Neural cell (in vitro differentiated cells): Measurements from ENCODE around the gene PRCC. TPM values are rescaled to one million over a fixed set of nuclear protein-coding genes. Genes with fewer than 3 reads are reported as not detected.

Source experiments
- H2AFZ ChIP-seq: fragments of 200-600, 300-800 bp; sonication (generic), shearing (Covaris generic); 2 replicates; pipeline ENCODE4 v1.6.0; 2014; ENCODE audit warnings: low read depth, mild to moderate bottlenecking, antibody characterized with exemption, low read length, moderate library complexity
- H3F3A ChIP-seq: fragments of 200-600 bp; shearing (Covaris generic); 2 replicates; pipeline ENCODE4 v1.6.1; 2016; ENCODE audit warnings: mild to moderate bottlenecking, moderate library complexity, mixed read lengths, antibody characterized with exemption, low read length; ENCODE audit not compliant: insufficient read depth, poor library complexity, severe bottlenecking
- H3K27ac ChIP-seq: fragments of 200-600, 300-800 bp; sonication (generic), shearing (Covaris generic); 2 replicates; pipeline ENCODE4 v1.5.1; 2014; ENCODE audit warnings: mild to moderate bottlenecking, low read length, moderate library complexity
- H3K27me3 ChIP-seq: fragments of 300-800, 200-600 bp; sonication (generic), shearing (Covaris generic); 2 replicates; pipeline ENCODE4 v1.6.0; 2014; ENCODE audit warnings: mild to moderate bottlenecking, low read depth, low read length, moderate library complexity; ENCODE audit not compliant: insufficient read depth
- H3K36me3 ChIP-seq: fragments of 300-800, 200-600 bp; sonication (generic), shearing (Covaris generic); 2 replicates; pipeline ENCODE4 v1.5.1; 2014; ENCODE audit warnings: mild to moderate bottlenecking, antibody characterized with exemption, low read length, moderate library complexity; ENCODE audit not compliant: insufficient read depth
- H3K4me2 ChIP-seq: fragments of 300-800, 200-600 bp; sonication (generic), shearing (Covaris generic); 2 replicates; pipeline ENCODE4 v1.6.0; 2014; ENCODE audit warnings: mild to moderate bottlenecking, low read length
- H3K4me3 ChIP-seq: fragments of 300-800, 200-600 bp; sonication (generic), shearing (Covaris generic); 2 replicates; pipeline ENCODE4 v1.5.1; 2014; ENCODE audit warnings: mild to moderate bottlenecking, low read length, moderate library complexity
- H3K79me2 ChIP-seq: fragments of 200-600 bp; shearing (Covaris generic); replicated peaks from 2 replicates; pipeline ENCODE4 v1.6.0; 2014; ENCODE audit warnings: mild to moderate bottlenecking, low read length, moderate library complexity; ENCODE audit not compliant: insufficient read depth
- H3K9ac ChIP-seq: fragments of 300-800, 200-600 bp; sonication (generic), shearing (Covaris generic); 2 replicates; pipeline ENCODE4 v1.6.1; 2016; ENCODE audit warnings: mild to moderate bottlenecking, low read length, mixed read lengths
- H3K9me2 ChIP-seq: fragments of 200-600 bp; shearing (Covaris generic); 2 replicates; pipeline ENCODE4 v1.6.1; 2016; ENCODE audit warnings: mild to moderate bottlenecking, low read length, mixed read lengths; ENCODE audit not compliant: insufficient read depth
- H3K9me3 ChIP-seq: fragments of 200-600, 300-800 bp; sonication (generic), shearing (Covaris generic); 2 replicates; pipeline ENCODE4 v1.6.1; 2016; ENCODE audit warnings: mild to moderate bottlenecking, mixed run types, low read length, moderate library complexity, mixed read lengths
- H4K20me1 ChIP-seq: fragments of 200-600 bp; shearing (Covaris generic); 2 replicates; pipeline ENCODE4 v1.6.1; 2016; ENCODE audit warnings: mild to moderate bottlenecking, mixed run types; ENCODE audit not compliant: insufficient read depth
- CTCF ChIP-seq: fragments of 450-650 bp; IDR thresholded peaks from 2 replicates; pipeline ENCODE4 v1.5.1; 2014; ENCODE audit warnings: antibody characterized with exemption, mild to moderate bottlenecking, moderate library complexity; ENCODE audit not compliant: poor library complexity, severe bottlenecking
- EP300 ChIP-seq: fragments of 450-650 bp; conservative IDR thresholded peaks from 2 replicates; pipeline ENCODE4 v1.6.1; 2014; ENCODE audit warnings: antibody characterized with exemption, mild to moderate bottlenecking, moderate library complexity; ENCODE audit not compliant: poor library complexity, severe bottlenecking
- EZH2 ChIP-seq: fragments of 200-600, 300-800 bp; shearing (Covaris generic), sonication (generic); IDR thresholded peaks from 2 replicates; pipeline ENCODE4 v1.6.1; 2014; ENCODE audit warnings: antibody characterized with exemption, low read length, borderline replicate concordance, mild to moderate bottlenecking; ENCODE audit not compliant: insufficient read depth, poor library complexity, severe bottlenecking
- MXI1 ChIP-seq: fragments of 450-650 bp; conservative IDR thresholded peaks from 2 replicates; pipeline ENCODE4 v1.6.1; 2014; ENCODE audit warnings: antibody characterized with exemption, mild to moderate bottlenecking; ENCODE audit not compliant: poor library complexity, severe bottlenecking
- POLR2AphosphoS5 ChIP-seq: IDR thresholded peaks from 2 replicates; pipeline ENCODE4 v1.6.1; 2012
- RAD21 ChIP-seq: fragments of 450-650 bp; conservative IDR thresholded peaks from 2 replicates; pipeline ENCODE4 v1.6.1; 2014; ENCODE audit warnings: antibody characterized with exemption, mild to moderate bottlenecking, moderate library complexity
- REST ChIP-seq: IDR thresholded peaks from 2 replicates; pipeline ENCODE4 v1.6.1; 2012; ENCODE audit warnings: borderline replicate concordance
- SMC3 ChIP-seq: fragments of 450-650 bp; conservative IDR thresholded peaks from 2 replicates; pipeline ENCODE4 v1.6.1; 2014; ENCODE audit warnings: antibody characterized with exemption, mild to moderate bottlenecking, moderate library complexity; ENCODE audit not compliant: poor library complexity
- TAF1 ChIP-seq: IDR thresholded peaks from 2 replicates; pipeline ENCODE4 v1.6.1; 2012; ENCODE audit warnings: low read depth
- polyA plus RNA-seq: library from polyadenylated mRNA; depleted of rRNA; stranded (reverse); fragments of >200 nt; gene quantifications from 2 replicates; pipeline ENCODE4 v1.2.3, GENCODE V29; 2014

PRCC gene
- polyA plus RNA-seq, 1 donor from 2014 or later = 17.5 TPM

GRCh38 chr1:156816561-156817328, 49.4 kb downstream of the PRCC start, which contains the start of gene SH2D2A:
TSS of gene SH2D2A (minus strand) at chr1:156816848. CDS start at chr1:156816708, 140 bp downstream.
- H3K9me2 ChIP-seq = no peaks in the 10 kb centered on the region
- no peaks in the 10 kb centered on the region for H3K9me3 ChIP-seq
- no peak within 1 kb of the TSS for H3K27ac ChIP-seq
- H3K4me3 ChIP-seq = no peak within 1 kb of the TSS
- H3K27me3 ChIP-seq = peaks cover 15% of the 10 kb centered on the region
- no peak for TF ChIP-seq EZH2
- no peak for TF ChIP-seq MXI1
- no peak for TF ChIP-seq TAF1
- TF ChIP-seq RAD21 = no peak
- no peak for TF ChIP-seq REST
- TF ChIP-seq EP300 = no peak
- TF ChIP-seq POLR2AphosphoS5 = no peak
- no peak for TF ChIP-seq CTCF
- TF ChIP-seq SMC3 = no peak
- H3K79me2 ChIP-seq = no peaks in the 10 kb centered on the region
- H3K9ac ChIP-seq = no peak within 1 kb of the TSS
- no peak within 1 kb of the TSS for H2AFZ ChIP-seq
- no peaks in the 10 kb centered on the region for H4K20me1 ChIP-seq
- H3F3A ChIP-seq = no peaks in the 10 kb centered on the region
- no peaks in the 10 kb centered on the region for H3K36me3 ChIP-seq
- H3K4me2 ChIP-seq = no peak within 1 kb of the TSS

- Histone ChIP-seq H4K20me1 (no peaks in the 10 kb centered on the region), H3K27me3 (peaks cover 2% of the 10 kb centered on the region), H2AFZ (no peak overlapping the region), H3K9ac (no peak overlapping the region), H3K36me3 (no peaks in the 10 kb centered on the region), H3F3A (no peaks in the 10 kb centered on the region), H3K4me2 (no peak overlapping the region), H3K9me3 (no peaks in the 10 kb centered on the region), H3K9me2 (no peaks in the 10 kb centered on the region), H3K4me3 (no peak overlapping the region), H3K27ac (no peak overlapping the region), H3K79me2 (no peaks in the 10 kb centered on the region)
- no peak for TF ChIP-seq RAD21
- no peak for TF ChIP-seq REST
- no peak for TF ChIP-seq SMC3
- TF ChIP-seq CTCF = no peak
- no peak for TF ChIP-seq EZH2
- TF ChIP-seq TAF1 = no peak
Measured at GRCh38 chr1:156821801-156822200, 54.5 kb downstream of the PRCC start.
